ENCODE results near the gene BOD1L1.

- no peak for TF ChIP-seq MAX (IDR thresholded peaks at IDR 0.05)
- no peak for TF ChIP-seq REST (IDR thresholded peaks at IDR 0.05; ENCODE audit: low read depth)
- TF ChIP-seq TAF1 (IDR thresholded peaks at IDR 0.05; ENCODE audit: low read depth) = no peak
- TF ChIP-seq TEAD4 (IDR thresholded peaks at IDR 0.05) = no peak
- no peak for TF ChIP-seq RAD21 (IDR thresholded peaks at IDR 0.05; ENCODE audit: low read depth)
- no peak for TF ChIP-seq EP300 (IDR thresholded peaks at IDR 0.05; ENCODE audit: borderline replicate concordance)
Measured at GRCh38 chr4:13601048-13601447, 26.5 kb downstream of the BOD1L1 start.
